SK-N-SH (cell line): ENCODE results near the gene DLG2. TPM values are rescaled to one million over a fixed set of nuclear protein-coding genes. Genes with fewer than 3 reads are reported as not detected.

ENCODE experiments used
- CTCF ChIA-PET: fragments of 300-600, 350-600 bp; formaldehyde crosslinking; extraction: SDS; loops from one replicate; lab custom pipeline; 2021; lab: Yijun Ruan, JAX
- POLR2A ChIA-PET: fragments of 350-600 bp; sonication (Branson Sonifier 250); formaldehyde crosslinking; extraction: SDS; loops from one replicate; lab custom pipeline; 2020; ENCODE audit warnings: antibody characterized with exemption, inconsistent platforms; lab: Yijun Ruan, JAX
- DNase-seq: peaks from one replicate; pipeline ENCODE4 v3.0.0; 2012
- H2AFZ ChIP-seq: fragments of 200-600 bp; sonication (generic); 2 replicates; pipeline ENCODE4 v1.8.1; 2016; ENCODE audit warnings: antibody characterized with exemption, mild to moderate bottlenecking, low read depth
- H3F3A ChIP-seq: fragments of 200-600 bp; sonication (generic); replicated peaks from 2 replicates; pipeline ENCODE3; 2016; ENCODE audit warnings: antibody characterized with exemption, mild to moderate bottlenecking; ENCODE audit not compliant: insufficient read depth
- H3K27ac ChIP-seq, 2 experiments: fragments of 200-500 bp in 1 of 2; fragments of 200-600 bp in 1 of 2; sonication (Bioruptor generic) in 1 of 2; sonication (generic), shearing (Covaris generic) in 1 of 2; 2 replicates each; pipeline versions ENCODE4 v1.5.1 to v1.6.1; 2014 to 2016; ENCODE audit warnings: low read depth in 2 of 2, inconsistent platforms in 1 of 2, low read length in 1 of 2, mild to moderate bottlenecking in 1 of 2, mixed read lengths in 1 of 2
- H3K27me3 ChIP-seq: fragments of 200-600 bp; sonication (generic), shearing (Covaris generic); 2 replicates; pipeline ENCODE4 v1.6.1; 2016; ENCODE audit warnings: mixed run types; ENCODE audit not compliant: insufficient read depth
- H3K36me3 ChIP-seq, 2 experiments: fragments of 200-500 bp in 1 of 2; fragments of 200-600 bp in 1 of 2; sonication (Bioruptor generic) in 1 of 2; sonication (generic) in 1 of 2; replicated peaks in 1 of 2; 2 replicates each; pipeline versions ENCODE3 to v1.5.1; 2014 to 2016; ENCODE audit warnings: low read length in 1 of 2, mild to moderate bottlenecking in 1 of 2; ENCODE audit not compliant: insufficient read depth in 2 of 2, control insufficient read depth in 1 of 2
- H3K4me1 ChIP-seq, 2 experiments: fragments of 200-500 bp in 1 of 2; fragments of 200-600 bp in 1 of 2; sonication (Bioruptor generic) in 1 of 2; sonication (generic), shearing (Covaris generic) in 1 of 2; 2 replicates each; pipeline versions ENCODE4 v1.5.1 to v1.6.1; 2014 to 2016; ENCODE audit warnings: low read depth in 1 of 2, low read length in 1 of 2, mixed run types in 1 of 2; ENCODE audit not compliant: insufficient read depth in 2 of 2, control insufficient read depth in 1 of 2
- H3K4me2 ChIP-seq: fragments of 200-600 bp; sonication (generic), shearing (Covaris generic); 2 replicates; pipeline ENCODE4 v1.6.1; 2017; ENCODE audit warnings: mixed run types
- H3K4me3 ChIP-seq, 2 experiments: fragments of 200-500 bp in 1 of 2; fragments of 200-600 bp in 1 of 2; sonication (Bioruptor generic) in 1 of 2; sonication (generic), shearing (Covaris generic) in 1 of 2; 2 replicates each; pipeline versions ENCODE4 v1.5.1 to v1.8.1; 2014 to 2016; ENCODE audit warnings: low read depth in 2 of 2, inconsistent platforms in 1 of 2, low read length in 1 of 2, mild to moderate bottlenecking in 1 of 2, mixed read lengths in 1 of 2, moderate library complexity in 1 of 2
- H3K79me2 ChIP-seq: fragments of 200-600 bp; sonication (generic); 2 replicates; pipeline ENCODE4 v1.8.1; 2017; ENCODE audit warnings: mild to moderate bottlenecking; ENCODE audit not compliant: insufficient read depth
- H3K9ac ChIP-seq: fragments of 200-600 bp; sonication (generic); 2 replicates; pipeline ENCODE4 v1.6.1; 2017; ENCODE audit warnings: mixed run types
- H3K9me2 ChIP-seq: fragments of 200-600 bp; sonication (generic); 2 replicates; pipeline ENCODE4 v1.6.1; 2017; ENCODE audit warnings: mixed run types
- H3K9me3 ChIP-seq: fragments of 200-600 bp; sonication (generic); 2 replicates; pipeline ENCODE4 v1.6.1; 2017; ENCODE audit warnings: mixed run types, mild to moderate bottlenecking, moderate library complexity
- H4K20me1 ChIP-seq: fragments of 200-600 bp; sonication (generic); 2 replicates; pipeline ENCODE4 v1.6.1; 2017; ENCODE audit warnings: mild to moderate bottlenecking, mixed run types; ENCODE audit not compliant: insufficient read depth
- GATA2 ChIP-seq: sonication (generic); formaldehyde crosslinking; IDR thresholded peaks from 2 replicates; pipeline ENCODE4 v1.5.0; 2020; ENCODE audit warnings: mild to moderate bottlenecking, missing genetic modification reagents
- IRF3 ChIP-seq: fragments of 150-350 bp; IDR thresholded peaks from 2 replicates; pipeline ENCODE4 v1.6.1; 2016; ENCODE audit warnings: mild to moderate bottlenecking, low read depth, low read length
- JUND ChIP-seq: IDR thresholded peaks from 2 replicates; pipeline ENCODE4 v1.4.0; 2012
- NFIC ChIP-seq: IDR thresholded peaks from 2 replicates; pipeline ENCODE4 v1.4.0; 2012; ENCODE audit warnings: borderline replicate concordance
- POLR2AphosphoS5 ChIP-seq: IDR thresholded peaks from 2 replicates; pipeline ENCODE4 v1.6.1; 2012; ENCODE audit warnings: low read depth, low read length
- RAD21 ChIP-seq: IDR thresholded peaks from 2 replicates; pipeline ENCODE4 v1.6.1; 2012; ENCODE audit warnings: mild to moderate bottlenecking, low read length
- SMC3 ChIP-seq: IDR thresholded peaks from 2 replicates; pipeline ENCODE4 v1.6.1; 2012; ENCODE audit warnings: low read depth, low read length, improper control_type of control experiment
- YY1 ChIP-seq: IDR thresholded peaks from 2 replicates; pipeline ENCODE4 v1.4.0; 2012; ENCODE audit warnings: low read depth, mild to moderate bottlenecking
- WGBS: methylation state at CpG from one replicate; pipeline ENCODE4 v1.1.6; 2017; ENCODE audit warnings: low lambda C conversion rate; 5-methylcytosine and 5-hydroxymethylcytosine counted together
- polyA plus RNA-seq, 3 experiments: library from polyadenylated mRNA; depleted of rRNA; stranded (reverse); fragments of >200 nt; gene quantifications; 2 replicates each; pipeline ENCODE4 v1.2.3, GENCODE V29; 2012
- TF ChIP-seq, protein P1 (sequence below): fragments of 150-350 bp; IDR thresholded peaks from 2 replicates; pipeline ENCODE4 v1.6.1; 2017; ENCODE audit warnings: antibody characterized with exemption, low read length, low read depth, borderline replicate concordance
- TF ChIP-seq, protein P2 (sequence below): fragments of 200-600 bp; sonication (generic); IDR thresholded peaks from 2 replicates; pipeline ENCODE4 v1.6.1; 2017; ENCODE audit warnings: antibody characterized with exemption, mild to moderate bottlenecking, moderate library complexity
- TF ChIP-seq, protein P3 (sequence below): IDR thresholded peaks from 2 replicates; pipeline ENCODE4; 2012

DLG2 gene
- polyA plus RNA-seq, 1 of the 3 experiments (the other 2 are of a cell fraction): 0.21 TPM

- Histone ChIP-seq H3F3A (no peaks in the 10 kb centered on the region), H3K36me3 (no peaks in the 10 kb centered on the region), H3K9me3 (no peaks in the 10 kb centered on the region), H3K27ac (no peak overlapping the region), H2AFZ (no peak overlapping the region), H3K9me2 (no peaks in the 10 kb centered on the region), H3K79me2 (no peaks in the 10 kb centered on the region), H3K4me1 (no peaks in the 10 kb centered on the region), H3K4me2 (no peak overlapping the region), H4K20me1 (no peaks in the 10 kb centered on the region), H3K27me3 (no peaks in the 10 kb centered on the region), H3K9ac (no peak overlapping the region), H3K4me3 (no peak overlapping the region)
- WGBS: 6% methylated on average over 2 of the region's 2 CpGs
- DNase-seq: no peak
- ChIA-PET CTCF (no interaction called here), POLR2A (no interaction called here)
- TF ChIP-seq RAD21 (no peak), SMC3 (no peak)
- TF ChIP-seq, protein P1, sequence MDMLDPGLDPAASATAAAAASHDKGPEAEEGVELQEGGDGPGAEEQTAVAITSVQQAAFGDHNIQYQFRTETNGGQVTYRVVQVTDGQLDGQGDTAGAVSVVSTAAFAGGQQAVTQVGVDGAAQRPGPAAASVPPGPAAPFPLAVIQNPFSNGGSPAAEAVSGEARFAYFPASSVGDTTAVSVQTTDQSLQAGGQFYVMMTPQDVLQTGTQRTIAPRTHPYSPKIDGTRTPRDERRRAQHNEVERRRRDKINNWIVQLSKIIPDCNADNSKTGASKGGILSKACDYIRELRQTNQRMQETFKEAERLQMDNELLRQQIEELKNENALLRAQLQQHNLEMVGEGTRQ: no peak
- TF ChIP-seq, protein P2, sequence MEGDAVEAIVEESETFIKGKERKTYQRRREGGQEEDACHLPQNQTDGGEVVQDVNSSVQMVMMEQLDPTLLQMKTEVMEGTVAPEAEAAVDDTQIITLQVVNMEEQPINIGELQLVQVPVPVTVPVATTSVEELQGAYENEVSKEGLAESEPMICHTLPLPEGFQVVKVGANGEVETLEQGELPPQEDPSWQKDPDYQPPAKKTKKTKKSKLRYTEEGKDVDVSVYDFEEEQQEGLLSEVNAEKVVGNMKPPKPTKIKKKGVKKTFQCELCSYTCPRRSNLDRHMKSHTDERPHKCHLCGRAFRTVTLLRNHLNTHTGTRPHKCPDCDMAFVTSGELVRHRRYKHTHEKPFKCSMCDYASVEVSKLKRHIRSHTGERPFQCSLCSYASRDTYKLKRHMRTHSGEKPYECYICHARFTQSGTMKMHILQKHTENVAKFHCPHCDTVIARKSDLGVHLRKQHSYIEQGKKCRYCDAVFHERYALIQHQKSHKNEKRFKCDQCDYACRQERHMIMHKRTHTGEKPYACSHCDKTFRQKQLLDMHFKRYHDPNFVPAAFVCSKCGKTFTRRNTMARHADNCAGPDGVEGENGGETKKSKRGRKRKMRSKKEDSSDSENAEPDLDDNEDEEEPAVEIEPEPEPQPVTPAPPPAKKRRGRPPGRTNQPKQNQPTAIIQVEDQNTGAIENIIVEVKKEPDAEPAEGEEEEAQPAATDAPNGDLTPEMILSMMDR: peak; percentile 9; the same call in 1 of the 2 replicates
These were observed 162.9 kb downstream of the DLG2 start for GRCh38 chr11:85464283-85464682.

DNA sequence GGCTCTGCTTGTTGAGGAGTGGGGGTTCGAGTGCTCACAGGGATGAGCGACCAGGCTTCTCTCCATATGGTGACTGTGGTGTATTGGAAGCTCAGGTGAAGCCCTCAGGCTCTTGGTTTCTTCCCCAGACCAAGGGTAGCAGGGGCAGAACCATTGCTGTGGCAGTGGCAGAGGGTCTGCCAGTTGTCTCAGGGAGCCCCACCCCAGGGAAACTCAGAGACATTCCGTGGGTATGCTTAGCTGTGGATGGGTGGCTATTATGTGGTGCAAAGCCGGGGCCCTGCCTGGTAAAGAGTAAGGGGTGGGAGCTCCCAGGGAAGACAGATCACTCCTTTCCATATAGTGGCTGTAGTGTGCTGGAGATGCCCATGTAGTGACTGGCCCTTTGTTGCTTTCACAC, 167.8 kb downstream of the DLG2 start:
- POLR2A ChIA-PET: no interaction called here

DNA sequence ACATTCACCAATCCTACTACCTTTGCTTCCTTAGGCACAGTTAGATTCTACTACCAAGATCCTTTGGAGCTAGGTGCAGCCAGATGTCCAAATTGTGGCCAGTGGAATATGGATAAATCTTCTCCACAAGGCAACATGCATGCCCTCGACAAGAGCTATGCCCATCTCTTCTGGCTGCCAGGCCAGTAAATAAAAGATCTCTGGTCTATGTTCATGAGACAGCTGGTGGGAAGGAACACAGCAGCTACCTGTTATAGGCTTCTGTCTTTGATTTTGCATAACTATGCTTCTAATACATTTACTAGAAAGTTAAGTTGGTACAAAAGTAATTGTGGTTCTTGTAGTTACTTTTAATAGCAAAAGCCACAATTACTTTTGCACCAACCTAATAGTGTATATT, 182.7 kb downstream of the DLG2 start:
- Histone ChIP-seq H4K20me1 (no peaks in the 10 kb centered on the region), H3K4me1 (no peaks in the 10 kb centered on the region), H3K27me3 (no peaks in the 10 kb centered on the region), H3K4me3 (no peak overlapping the region), H3K9me2 (no peaks in the 10 kb centered on the region), H2AFZ (no peak overlapping the region), H3K4me2 (no peak overlapping the region), H3K9me3 (no peaks in the 10 kb centered on the region), H3K79me2 (no peaks in the 10 kb centered on the region), H3F3A (no peaks in the 10 kb centered on the region), H3K36me3 (no peaks in the 10 kb centered on the region), H3K9ac (no peak overlapping the region), H3K27ac (no peak overlapping the region)
- DNase-seq: no peak
- no peak for TF ChIP-seq POLR2AphosphoS5
- no peak for TF ChIP-seq SMC3
- no peak for TF ChIP-seq IRF3
- TF ChIP-seq YY1: no peak
- no peak for TF ChIP-seq GATA2
- TF ChIP-seq NFIC: no peak
- WGBS: 0% methylated on average over 1 of the region's 1 CpG
- CTCF ChIA-PET: no interaction called here
- POLR2A ChIA-PET: no interaction called here

More for the DNA sequence above, 167.8 kb downstream of the DLG2 start:
- TF ChIP-seq, protein P3, sequence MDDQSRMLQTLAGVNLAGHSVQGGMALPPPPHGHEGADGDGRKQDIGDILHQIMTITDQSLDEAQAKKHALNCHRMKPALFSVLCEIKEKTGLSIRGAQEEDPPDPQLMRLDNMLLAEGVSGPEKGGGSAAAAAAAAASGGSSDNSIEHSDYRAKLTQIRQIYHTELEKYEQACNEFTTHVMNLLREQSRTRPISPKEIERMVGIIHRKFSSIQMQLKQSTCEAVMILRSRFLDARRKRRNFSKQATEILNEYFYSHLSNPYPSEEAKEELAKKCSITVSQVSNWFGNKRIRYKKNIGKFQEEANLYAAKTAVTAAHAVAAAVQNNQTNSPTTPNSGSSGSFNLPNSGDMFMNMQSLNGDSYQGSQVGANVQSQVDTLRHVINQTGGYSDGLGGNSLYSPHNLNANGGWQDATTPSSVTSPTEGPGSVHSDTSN: no peak
- no peak for TF ChIP-seq JUND
- Histone ChIP-seq H2AFZ (no peak overlapping the region), H3K9me2 (no peaks in the 10 kb centered on the region), H3K9me3 (no peaks in the 10 kb centered on the region), H3K4me2 (no peak overlapping the region), H3K36me3 (no peaks in the 10 kb centered on the region), H3K27ac (no peak overlapping the region), H3K4me1 (no peaks in the 10 kb centered on the region), H3K79me2 (no peaks in the 10 kb centered on the region), H4K20me1 (no peaks in the 10 kb centered on the region), H3K27me3 (no peaks in the 10 kb centered on the region), H3K4me3 (no peak overlapping the region), H3K9ac (no peak overlapping the region), H3F3A (no peaks in the 10 kb centered on the region)
- 7% methylated on average over 4 of the region's 4 CpGs for WGBS
- DNase-seq: no peak
- CTCF ChIA-PET: interaction anchor here (1.4 kb wide), 1 partner anchor 27 kb away, joined by 4 read pairs; no protein-coding TSS in a partner anchor
